GM12878 (cell line): ENCODE measurements around the gene UTP4. TPM values are rescaled to one million over a fixed set of nuclear protein-coding genes. Genes with fewer than 3 reads are reported as not detected.

Experiments used
- ATAC-seq: fragments of 200-7000 bp; cut with Tn5 transposase; 3 replicates; pipeline ENCODE4 v1.9.1; 2020; ENCODE audit warnings: mild to moderate bottlenecking, moderate library complexity
- BruUV-seq: library from RNA; stranded (reverse); fragments of 400-500 nt; replicated peaks from 2 replicates; lab custom pipeline; 2021; lab: Mats Ljungman, UMichigan
- CTCF ChIA-PET: fragments of 300-600 bp; sonication (Branson Sonifier 250); formaldehyde crosslinking; extraction: SDS; loops from one replicate; lab custom pipeline; 2021; ENCODE audit warnings: inconsistent platforms; lab: Yijun Ruan, JAX
- POLR2A ChIA-PET: fragments of 350-600 bp; formaldehyde crosslinking; extraction: SDS; loops from one replicate; lab custom pipeline; 2021; ENCODE audit warnings: inconsistent platforms; lab: Charles Lee
- RAD21 ChIA-PET: fragments of 300-600 bp; sonication (Branson Sonifier 250); formaldehyde crosslinking; loops from one replicate; lab custom pipeline; 2023; ENCODE audit warnings: antibody characterized with exemption; ENCODE audit not compliant: unreplicated experiment; lab: Charles Lee
- SMC1A ChIA-PET: fragments of 300-600 bp; sonication (Branson Sonifier 250); formaldehyde crosslinking; loops from one replicate; lab custom pipeline; 2023; ENCODE audit not compliant: unreplicated experiment, uncharacterized antibody; lab: Charles Lee
- DNase-seq: peaks from one replicate; pipeline ENCODE4 v3.0.0-alpha.2; 2011; ENCODE audit warnings: low read depth, low spot score
- FAIRE-seq: peaks from 3 replicates; lab custom pipeline; 2011; peaks lifted over from hg19 to GRCh38; lab: Jason Lieb, UNC
- H2AFZ ChIP-seq: 2 replicates; pipeline ENCODE4 v1.6.0; 2011; ENCODE audit warnings: low read depth, low read length, control low read depth; ENCODE audit not compliant: control insufficient read depth
- H3K27ac ChIP-seq: 2 replicates; pipeline ENCODE4 v1.5.1; 2011; ENCODE audit warnings: control low read depth; ENCODE audit not compliant: control insufficient read depth, insufficient read depth
- H3K27me3 ChIP-seq, 2 experiments: replicated peaks in 1 of 2; 2 replicates each; pipeline versions ENCODE4 v1.6.0 to v1.6.1; 2011; ENCODE audit warnings: low read length in 1 of 2; ENCODE audit not compliant: control insufficient read depth in 2 of 2, insufficient read depth in 2 of 2
- H3K36me3 ChIP-seq, 2 experiments: 2 replicates each; pipeline ENCODE4 v1.5.1; 2011; ENCODE audit warnings: low read length in 1 of 2; ENCODE audit not compliant: control insufficient read depth in 2 of 2, insufficient read depth in 2 of 2
- H3K4me1 ChIP-seq: 2 replicates; pipeline ENCODE4 v1.6.1; 2011; ENCODE audit warnings: mild to moderate bottlenecking, low read length, moderate library complexity, mixed read lengths; ENCODE audit not compliant: control insufficient read depth, insufficient read depth
- H3K4me2 ChIP-seq: 2 replicates; pipeline ENCODE4 v1.6.0; 2011; ENCODE audit warnings: control low read depth; ENCODE audit not compliant: control insufficient read depth, insufficient read depth
- H3K4me3 ChIP-seq: fragments of 200-600 bp; sonication (generic); 2 replicates; pipeline ENCODE4 v1.5.1; 2016
- H3K79me2 ChIP-seq: 2 replicates; pipeline ENCODE4 v1.6.0; 2011; ENCODE audit warnings: low read length; ENCODE audit not compliant: control insufficient read depth, insufficient read depth
- H3K9ac ChIP-seq: 2 replicates; pipeline ENCODE4 v1.8.0; 2011; ENCODE audit warnings: low read length, control low read depth, mixed read lengths; ENCODE audit not compliant: control insufficient read depth, insufficient read depth
- H3K9me3 ChIP-seq: replicated peaks from 3 replicates; pipeline ENCODE4 v1.5.1; 2011; ENCODE audit warnings: mild to moderate bottlenecking, low read length; ENCODE audit not compliant: control insufficient read depth, insufficient read depth
- H4K20me1 ChIP-seq: 2 replicates; pipeline ENCODE4 v1.6.0; 2011; ENCODE audit not compliant: control insufficient read depth, insufficient read depth
- ATF2 ChIP-seq: IDR thresholded peaks from 2 replicates; pipeline ENCODE4 v1.6.1; 2012; ENCODE audit warnings: low read length, inconsistent platforms
- RFX5 ChIP-seq: IDR thresholded peaks from 2 replicates; pipeline ENCODE4 v1.6.1; 2011; ENCODE audit warnings: low read depth, low read length, improper control_type of control experiment
- SREBF1 ChIP-seq: IDR thresholded peaks from 2 replicates; pipeline ENCODE4 v1.6.1; 2012; ENCODE audit warnings: mild to moderate bottlenecking, low read length
- ZBTB4 ChIP-seq: fragments of 450-650 bp; formaldehyde crosslinking; IDR thresholded peaks from 2 replicates; pipeline ENCODE4 v1.4.0; 2022; ENCODE audit warnings: mild to moderate bottlenecking, moderate library complexity
- ZNF592 ChIP-seq: fragments of 450-650 bp; IDR thresholded peaks from 2 replicates; pipeline ENCODE4 v1.6.1; 2017; ENCODE audit warnings: mild to moderate bottlenecking, moderate library complexity
- in situ Hi-C: fragments of 300-500 bp; cut with MboI; formaldehyde crosslinking; loops from 9 replicates; pipeline ENCODE4 v1.14.3; 2018; ENCODE audit warnings: mixed read lengths
- intact Hi-C: fragments of 100-400 bp; cut with micrococcal nuclease; formaldehyde crosslinking; loops from one replicate; pipeline ENCODE4 v1.14.2; 2022; ENCODE audit not compliant: unreplicated experiment
- polyA plus RNA-seq, 11 experiments: library from polyadenylated mRNA; depleted of rRNA in 4 of 11; unstranded in 6 of 11; stranded (reverse) in 5 of 11; fragments of >200 nt; fragmentation: Nextera tagmentation in 4 of 11; fragmentation: Illumina TruSeq in 1 of 11; extraction: Ambion mirVana in 4 of 11; extraction: Trizol in 1 of 11; gene quantifications; 1 replicate in 1 of 11; 2 replicates in 10 of 11; pipeline versions ENCODE4 v1.2.1 to v1.2.3, GENCODE V29; 2011 to 2016; ENCODE audit warnings: inconsistent platforms in 2 of 11, missing spikeins in 2 of 11, low read depth in 1 of 11
- total RNA-seq, 4 experiments: library from RNA; depleted of rRNA in 3 of 4; stranded (reverse); fragments of >200 nt in 3 of 4; fragmentation: Illumina TruSeq in 1 of 4; extraction: Trizol in 1 of 4; gene quantifications; 2 replicates each; pipeline versions ENCODE4 v1.2.1 to v1.2.3, GENCODE V29; 2013 to 2021

UTP4 gene
- total and polyA plus RNA-seq, 10 of the 15 experiments (the other 5 are each of a cell fraction or from before 2014, with no cell fraction given) = 32.5 to 131 (median 84.0) TPM

GRCh38 chr16:69193855-69194254 is 61.4 kb downstream of the UTP4 start:
- SMC1A ChIA-PET = no interaction called here

More at GRCh38 chr16:69193855-69194254, 61.4 kb downstream of the UTP4 start:
- Histone ChIP-seq H3K4me1 (peaks cover 16% of the 10 kb centered on the region), H3K79me2 (peaks cover 21% of the 10 kb centered on the region), H3K4me3 (no peak overlapping the region), H2AFZ (no peak overlapping the region), H3K4me2 (no peak overlapping the region), H3K36me3 (no peaks in the 10 kb centered on the region), H3K9ac (no peak overlapping the region), H3K27me3 (no peaks in the 10 kb centered on the region), H4K20me1 (no peaks in the 10 kb centered on the region), H3K9me3 (no peaks in the 10 kb centered on the region), H3K27ac (no peak overlapping the region)
- no peak for ATAC-seq
- ChIA-PET CTCF (interaction anchor here (0.5 kb wide), 1 partner anchor 65 kb away, joined by 4 read pairs; no protein-coding TSS in a partner anchor), POLR2A (interaction anchor here (0.6 kb wide), 1 partner anchor 48 kb away, joined by 3 read pairs; no protein-coding TSS in a partner anchor), RAD21 (no interaction called here)
- DNase-seq = no peak
- FAIRE-seq = no peak
- intact Hi-C loops = no loop called here
- in situ Hi-C loops = no loop called here
- TF ChIP-seq ZBTB4 (CRISPR knock-in tag) = no peak
- no peak for TF ChIP-seq ATF2
- TF ChIP-seq SREBF1 = no peak
- TF ChIP-seq ZNF592 = no peak
- no peak for TF ChIP-seq RFX5
- no TSS peak for BruUV-seq
